SJSA1 (cell line): Measurements from ENCODE around the gene SYNGR2. TPM values are rescaled to one million over a fixed set of nuclear protein-coding genes. Genes with fewer than 3 reads are reported as not detected.

Experiments used
- DNase-seq, 2 experiments: peaks; one replicate each; pipeline ENCODE4 v3.0.0-alpha.2; 2015 to 2020; ENCODE audit warnings: low spot score in 2 of 2, low read depth in 1 of 2
- H3K27ac ChIP-seq: fragments of 250-450 bp; sonication (Bioruptor Pico); 2 replicates; pipeline ENCODE4 v1.5.1; 2020; ENCODE audit warnings: mild to moderate bottlenecking, moderate library complexity
- H3K27me3 ChIP-seq: fragments of 250-450 bp; sonication (Bioruptor Pico); replicated peaks from 2 replicates; pipeline ENCODE4 v1.5.1; 2020; ENCODE audit warnings: mild to moderate bottlenecking, moderate library complexity
- H3K36me3 ChIP-seq: fragments of 250-450 bp; sonication (Bioruptor Pico); 2 replicates; pipeline ENCODE4 v1.5.1; 2020; ENCODE audit warnings: mild to moderate bottlenecking
- H3K4me1 ChIP-seq: fragments of 250-450 bp; sonication (Bioruptor Pico); replicated peaks from 2 replicates; pipeline ENCODE4 v1.6.1; 2021; ENCODE audit warnings: mild to moderate bottlenecking
- H3K4me3 ChIP-seq: fragments of 250-450 bp; sonication (Bioruptor Pico); 2 replicates; pipeline ENCODE4 v1.5.1; 2020; ENCODE audit warnings: mild to moderate bottlenecking
- H3K9me3 ChIP-seq: fragments of 250-450 bp; sonication (Bioruptor Pico); replicated peaks from 2 replicates; pipeline ENCODE4 v1.5.1; 2020; ENCODE audit warnings: mild to moderate bottlenecking
- total RNA-seq: library from RNA; depleted of rRNA; stranded (reverse); fragments of >200 nt; shearing (Covaris generic); gene quantifications from 2 replicates; pipeline ENCODE4 v1.2.3, GENCODE V29; 2014; rRNA removed

The SYNGR2 gene, protein sequence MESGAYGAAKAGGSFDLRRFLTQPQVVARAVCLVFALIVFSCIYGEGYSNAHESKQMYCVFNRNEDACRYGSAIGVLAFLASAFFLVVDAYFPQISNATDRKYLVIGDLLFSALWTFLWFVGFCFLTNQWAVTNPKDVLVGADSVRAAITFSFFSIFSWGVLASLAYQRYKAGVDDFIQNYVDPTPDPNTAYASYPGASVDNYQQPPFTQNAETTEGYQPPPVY
- total RNA-seq = 23.7 and 25.3 TPM in 2 replicates

DNA sequence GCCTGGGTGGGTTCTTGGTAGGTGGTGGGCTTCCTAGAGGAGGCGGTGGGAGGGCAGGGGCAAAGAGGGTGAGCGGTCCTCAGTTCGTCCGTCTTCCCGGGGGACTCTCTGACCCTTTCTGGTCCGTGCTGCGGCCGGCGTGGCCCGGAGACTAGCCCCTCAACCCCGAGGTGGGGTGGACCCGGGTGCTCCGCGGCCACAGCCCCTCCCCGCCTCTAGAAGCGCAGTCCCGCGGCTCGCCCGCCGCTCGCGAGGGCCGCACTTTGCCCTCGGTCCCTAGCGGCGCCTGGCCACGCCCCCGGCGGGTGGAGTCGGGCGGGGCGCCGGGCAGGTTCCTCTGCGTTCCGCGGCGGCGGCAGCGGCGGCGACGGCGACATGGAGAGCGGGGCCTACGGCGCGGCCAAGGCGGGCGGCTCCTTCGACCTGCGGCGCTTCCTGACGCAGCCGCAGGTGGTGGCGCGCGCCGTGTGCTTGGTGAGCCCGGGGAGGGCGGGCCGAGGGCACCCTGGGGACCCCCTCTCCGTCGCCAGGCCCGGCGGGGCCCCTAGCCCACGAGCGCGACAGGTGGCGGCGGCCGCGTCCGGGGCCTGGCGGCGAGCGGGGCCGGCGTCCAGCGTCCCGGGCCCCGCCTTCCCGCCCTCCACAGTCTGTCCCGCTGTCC lies at the start of gene SYNGR2:
Gene SYNGR2, plus strand, starts transcription at position 340 of the 661 bp plus-strand sequence. Its CDS starts 36 bp downstream, at position 376.
- Histone ChIP-seq H3K9me3 (no peaks in the 10 kb centered on the region), H3K27me3 (no peaks in the 10 kb centered on the region), H3K36me3 (peaks cover 25% of the 10 kb centered on the region), H3K4me1 (peaks cover 34% of the 10 kb centered on the region), H3K4me3 (peak within 1 kb of the TSS; percentile 80), H3K27ac (no peak within 1 kb of the TSS)
- peak; percentile 64 to 81 for DNase-seq

DNA sequence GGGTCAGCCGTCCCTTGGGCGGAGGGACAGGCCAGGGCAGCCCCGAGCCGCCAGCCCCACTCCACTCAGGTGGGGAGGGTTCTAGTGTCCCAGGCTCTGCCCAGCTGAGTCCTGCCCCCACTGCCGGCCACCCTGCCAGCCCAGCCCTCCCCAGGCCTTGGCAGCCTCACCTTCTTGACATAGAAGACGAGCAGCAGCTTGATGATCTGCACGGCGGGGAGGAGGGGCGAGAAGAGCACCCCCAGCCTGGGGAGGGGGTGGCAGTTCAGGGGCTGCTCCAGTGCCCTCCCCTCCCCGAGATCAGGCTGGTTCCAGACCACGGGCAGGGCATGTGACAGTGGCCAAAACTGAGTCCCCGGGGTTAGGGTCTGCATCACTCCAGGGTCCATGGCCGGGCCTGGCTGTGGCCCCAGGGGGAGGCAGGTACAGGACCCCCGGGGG lies 49.6 kb upstream of the SYNGR2 start:
- Histone ChIP-seq H3K9me3 (no peaks in the 10 kb centered on the region; the same call in 1 of the 2 replicates), H3K4me1 (peaks cover 9% of the 10 kb centered on the region), H3K4me3 (no peak overlapping the region), H3K36me3 (no peaks in the 10 kb centered on the region; the same call in 1 of the 2 replicates), H3K27me3 (no peaks in the 10 kb centered on the region), H3K27ac (no peak overlapping the region)
- no peak for DNase-seq

DNA sequence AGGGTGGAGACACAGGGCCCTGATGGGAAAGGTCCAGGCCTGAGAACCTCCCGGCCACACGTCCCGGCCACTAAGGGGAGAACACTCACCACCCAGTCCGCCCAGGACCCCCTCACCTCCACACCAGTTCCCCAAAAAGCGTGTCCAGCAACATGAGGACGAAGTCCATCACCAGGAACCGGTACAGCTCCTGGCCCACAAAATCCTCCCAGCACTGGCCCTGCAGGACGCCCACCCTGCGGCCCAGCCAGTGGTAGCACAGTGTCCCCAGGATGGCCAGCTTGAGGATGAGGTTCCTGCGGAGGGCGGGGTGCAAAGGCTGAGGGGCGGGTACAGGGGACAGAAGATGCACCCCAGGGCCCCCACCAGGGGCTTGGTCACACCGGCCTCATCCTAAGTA lies 47.8 kb upstream of the SYNGR2 start:
- no peaks in the 10 kb centered on the region for H3K27me3 ChIP-seq
- H3K36me3 ChIP-seq = no peaks in the 10 kb centered on the region; the same call in 1 of the 2 replicates
- peaks cover 9% of the 10 kb centered on the region for H3K4me1 ChIP-seq
- H3K9me3 ChIP-seq = no peaks in the 10 kb centered on the region
- no peak overlapping the region for H3K27ac ChIP-seq
- DNase-seq = no peak
- no peak overlapping the region for H3K4me3 ChIP-seq

DNA sequence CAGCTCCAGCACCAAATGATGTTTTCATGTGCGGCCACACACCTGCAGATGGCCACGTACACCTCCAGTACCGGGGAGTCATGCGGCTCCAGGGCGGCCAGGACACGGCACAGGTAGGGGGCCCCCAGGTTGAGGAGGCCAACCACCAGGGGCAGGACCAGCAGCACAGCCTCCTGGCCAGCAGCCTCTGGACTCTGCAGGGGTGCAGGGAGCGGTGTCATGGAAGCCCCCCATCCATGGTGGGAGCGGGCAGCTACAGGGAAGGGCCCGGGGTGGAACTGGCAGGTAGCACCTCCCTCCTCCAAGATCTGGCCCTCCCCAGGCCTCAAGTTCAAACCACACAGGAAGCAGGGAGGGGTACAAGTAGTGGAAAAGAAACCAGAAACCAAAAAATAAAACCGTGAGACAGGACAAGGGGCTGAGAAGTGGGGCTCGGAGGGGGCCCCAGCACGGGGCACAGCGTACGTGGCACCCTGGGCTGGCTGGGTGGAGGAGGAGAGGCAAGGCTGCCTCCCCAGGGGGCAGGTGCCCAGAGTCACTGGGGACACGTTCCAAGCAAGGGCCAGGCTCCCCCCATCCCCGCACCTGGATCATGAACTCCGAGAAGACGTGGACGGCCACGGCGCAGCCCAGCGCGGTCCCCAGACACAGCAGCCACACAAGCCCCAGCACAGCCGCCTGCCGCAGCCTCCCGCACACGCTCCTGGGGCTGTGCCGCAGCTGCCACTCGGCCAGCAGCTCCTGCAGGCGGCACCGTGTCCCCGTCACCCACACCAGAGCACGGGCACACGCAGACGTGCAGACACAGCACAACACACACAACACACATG lies 47.2 kb upstream of the SYNGR2 start:
- Histone ChIP-seq H3K36me3 (no peaks in the 10 kb centered on the region; the same call in 1 of the 2 replicates), H3K4me3 (no peak overlapping the region), H3K27me3 (no peaks in the 10 kb centered on the region), H3K27ac (no peak overlapping the region), H3K9me3 (no peaks in the 10 kb centered on the region), H3K4me1 (peaks cover 9% of the 10 kb centered on the region)
- DNase-seq = no peak

DNA sequence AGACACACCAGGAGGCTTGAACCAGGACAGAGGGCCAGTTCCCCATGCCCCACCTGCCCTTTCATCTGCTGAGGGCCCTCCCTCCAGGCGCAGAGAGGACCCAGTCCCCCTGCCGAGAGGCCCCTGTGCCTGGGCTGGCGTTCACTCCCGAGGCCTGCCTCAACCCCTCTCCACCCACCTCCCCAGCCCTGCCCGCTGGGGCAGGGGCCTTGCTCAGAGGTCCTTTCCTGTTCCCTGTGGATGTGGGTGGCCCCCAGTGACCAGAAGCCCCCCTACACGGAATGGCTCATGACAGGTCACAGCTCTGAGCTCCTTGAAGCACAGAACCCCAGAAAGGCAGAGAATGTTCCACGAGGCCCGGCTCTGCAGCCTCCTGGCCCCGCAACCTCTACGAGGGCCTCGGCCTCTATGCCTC lies 46.6 kb upstream of the SYNGR2 start:
- H3K4me1 ChIP-seq = peaks cover 9% of the 10 kb centered on the region
- no peaks in the 10 kb centered on the region; the same call in 1 of the 2 replicates for H3K36me3 ChIP-seq
- no peaks in the 10 kb centered on the region for H3K27me3 ChIP-seq
- no peak overlapping the region for H3K4me3 ChIP-seq
- H3K27ac ChIP-seq = no peak overlapping the region
- H3K9me3 ChIP-seq = no peaks in the 10 kb centered on the region
- DNase-seq = no peak

DNA sequence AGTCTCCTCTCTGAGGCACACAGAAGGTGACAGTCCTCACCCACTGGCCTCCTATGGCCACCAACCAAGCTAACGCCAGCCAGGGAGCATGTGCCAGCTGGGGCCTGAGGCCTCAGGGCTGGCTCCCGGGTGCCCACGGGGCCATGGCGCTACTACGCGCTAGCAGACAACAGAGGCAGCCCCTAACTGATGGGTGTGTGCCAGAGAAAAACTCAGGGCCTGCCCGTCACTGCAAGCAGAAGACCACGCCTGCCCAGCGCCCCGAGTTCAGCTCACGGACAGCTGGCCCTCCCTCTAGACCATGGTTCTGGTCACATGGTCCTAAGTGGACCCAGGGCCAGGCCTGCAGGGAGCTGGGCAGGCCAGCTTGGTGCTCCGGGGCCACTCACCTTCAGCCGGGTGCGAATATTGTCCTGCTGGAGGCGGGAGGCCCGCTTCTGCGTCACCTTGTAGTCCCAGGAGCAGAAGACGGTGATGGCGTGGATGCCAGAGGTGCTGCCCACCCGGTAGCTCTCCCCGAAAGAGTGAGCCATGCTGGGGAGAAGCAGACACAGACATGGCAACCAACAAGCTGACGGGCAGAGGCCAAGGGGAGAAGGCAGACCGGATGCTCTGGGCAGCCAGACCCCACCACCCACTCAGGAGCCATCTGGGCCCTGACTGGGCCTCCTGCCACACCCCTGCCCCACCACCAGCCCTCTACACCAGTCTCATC lies 46.0 kb upstream of the SYNGR2 start:
- H3K9me3 ChIP-seq = no peaks in the 10 kb centered on the region
- H3K4me3 ChIP-seq = no peak overlapping the region
- no peaks in the 10 kb centered on the region for H3K27me3 ChIP-seq
- H3K27ac ChIP-seq = no peak overlapping the region
- DNase-seq = no peak
- H3K36me3 ChIP-seq = no peaks in the 10 kb centered on the region; the same call in 1 of the 2 replicates
- H3K4me1 ChIP-seq = peaks cover 7% of the 10 kb centered on the region

DNA sequence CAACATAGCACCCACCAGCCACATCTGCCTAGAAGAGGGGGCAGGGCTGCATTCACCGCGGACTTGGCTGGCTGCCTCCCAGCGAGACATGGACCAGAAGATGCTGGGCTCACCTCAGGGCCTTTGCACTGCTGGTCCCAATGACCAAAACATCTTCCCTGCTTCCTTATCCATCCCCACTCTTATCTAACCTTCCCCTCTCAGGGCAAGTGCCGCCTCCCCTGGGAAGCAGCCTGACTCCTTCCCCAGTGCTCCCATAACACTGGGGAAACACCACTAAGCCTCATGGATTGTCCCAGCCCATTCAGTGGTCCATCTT lies 45.5 kb upstream of the SYNGR2 start:
- no peaks in the 10 kb centered on the region; the same call in 1 of the 2 replicates for H3K36me3 ChIP-seq
- no peak overlapping the region for H3K27ac ChIP-seq
- H3K9me3 ChIP-seq = no peaks in the 10 kb centered on the region
- H3K4me3 ChIP-seq = no peak overlapping the region
- H3K4me1 ChIP-seq = peaks cover 2% of the 10 kb centered on the region
- DNase-seq = no peak
- peaks cover 4% of the 10 kb centered on the region for H3K27me3 ChIP-seq

DNA sequence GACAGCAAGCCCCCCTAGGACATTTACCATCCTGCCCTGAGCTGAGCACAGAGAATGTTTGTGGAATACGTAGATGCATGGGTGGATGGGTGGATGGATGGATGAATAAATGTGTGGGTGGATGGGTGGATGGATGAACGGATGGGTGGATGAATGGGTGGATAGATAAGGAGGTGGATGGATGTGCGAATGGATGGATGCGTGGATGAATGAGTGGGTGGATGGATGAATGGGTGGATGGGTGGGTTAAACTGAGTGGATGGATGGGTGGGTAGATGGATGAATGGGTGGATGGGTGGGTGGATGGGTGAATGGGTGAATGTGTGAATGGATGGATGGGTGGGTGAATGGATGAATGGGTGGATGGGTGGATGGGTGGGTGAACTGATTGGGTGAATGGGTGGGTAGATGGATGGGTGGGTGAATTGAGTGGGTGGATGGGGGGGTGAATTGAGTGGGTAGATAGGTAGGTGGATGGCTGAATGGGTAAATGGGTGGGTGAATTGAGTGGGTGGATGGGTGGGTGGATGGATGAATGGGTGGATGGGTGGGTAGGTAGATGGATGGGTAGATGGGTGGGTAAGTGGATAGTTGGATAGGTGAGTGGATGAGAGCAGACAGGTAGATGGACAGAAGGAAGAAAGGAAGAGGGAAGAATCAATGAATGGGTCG lies 45.0 kb upstream of the SYNGR2 start:
- Histone ChIP-seq H3K36me3 (no peaks in the 10 kb centered on the region), H3K27me3 (peaks cover 7% of the 10 kb centered on the region), H3K4me3 (no peak overlapping the region), H3K9me3 (no peaks in the 10 kb centered on the region), H3K27ac (no peak overlapping the region), H3K4me1 (peaks cover 2% of the 10 kb centered on the region)
- no peak for DNase-seq

DNA sequence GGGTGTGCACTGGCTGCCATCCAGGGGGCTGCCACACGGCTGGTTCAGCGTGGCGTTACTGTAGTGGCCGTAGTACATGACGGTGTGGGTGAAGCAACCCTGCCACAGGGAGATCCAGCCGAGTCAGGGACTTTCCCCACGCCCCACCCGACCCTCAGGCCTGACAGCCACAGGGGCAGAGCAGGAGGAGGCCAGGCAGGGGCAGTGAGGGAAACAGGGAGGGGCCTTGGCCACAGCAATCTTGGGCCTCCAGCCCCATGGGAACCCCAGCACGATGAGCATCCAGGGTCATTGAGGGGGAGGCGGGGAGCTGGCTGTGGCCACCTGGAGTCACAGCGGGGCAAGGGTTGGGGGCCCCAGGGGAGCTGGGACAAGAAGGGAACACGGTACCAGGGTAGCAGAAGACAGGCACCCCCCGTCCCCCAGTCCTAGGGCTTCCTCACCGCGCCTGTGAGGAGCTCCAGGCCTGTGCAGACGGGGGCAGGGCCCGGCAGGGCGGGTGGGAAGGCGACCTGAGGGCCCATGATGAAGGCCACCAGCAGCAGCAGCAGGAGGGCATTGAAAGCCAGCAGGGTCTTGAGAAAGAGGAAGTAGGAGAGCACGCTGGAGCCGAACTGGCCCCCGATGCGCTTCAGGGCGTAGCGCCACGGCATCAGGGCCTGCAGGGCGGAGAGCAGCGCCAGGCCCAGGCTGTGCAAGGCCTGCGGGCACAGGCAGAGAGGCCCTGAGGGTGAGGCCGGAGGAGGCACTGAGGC lies 44.1 kb upstream of the SYNGR2 start:
- H3K27ac ChIP-seq = no peak overlapping the region
- H3K4me3 ChIP-seq = no peak overlapping the region
- no peaks in the 10 kb centered on the region for H3K9me3 ChIP-seq
- peaks cover 10% of the 10 kb centered on the region for H3K4me1 ChIP-seq
- no peak for DNase-seq
- H3K27me3 ChIP-seq = peaks cover 15% of the 10 kb centered on the region
- H3K36me3 ChIP-seq = no peaks in the 10 kb centered on the region

DNA sequence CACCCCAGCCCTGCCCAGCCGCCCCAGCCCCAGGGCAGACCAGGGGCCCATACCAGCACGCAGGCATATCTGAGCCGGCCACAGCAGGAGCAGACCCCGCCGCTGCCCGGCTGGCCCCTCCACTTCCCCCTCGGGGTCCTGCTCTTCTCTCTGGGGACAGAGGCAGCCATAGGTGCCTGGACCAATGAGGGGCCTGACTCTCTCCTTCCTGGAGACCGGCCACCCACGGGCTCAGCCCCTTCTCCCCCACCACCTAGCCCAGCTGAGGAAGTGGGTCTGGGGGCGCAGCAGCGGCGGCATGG lies 43.6 kb upstream of the SYNGR2 start:
- no peaks in the 10 kb centered on the region for H3K36me3 ChIP-seq
- no peaks in the 10 kb centered on the region for H3K9me3 ChIP-seq
- no peak for DNase-seq
- no peak overlapping the region for H3K27ac ChIP-seq
- peaks cover 20% of the 10 kb centered on the region for H3K27me3 ChIP-seq
- no peak overlapping the region for H3K4me3 ChIP-seq
- peaks cover 11% of the 10 kb centered on the region for H3K4me1 ChIP-seq

DNA sequence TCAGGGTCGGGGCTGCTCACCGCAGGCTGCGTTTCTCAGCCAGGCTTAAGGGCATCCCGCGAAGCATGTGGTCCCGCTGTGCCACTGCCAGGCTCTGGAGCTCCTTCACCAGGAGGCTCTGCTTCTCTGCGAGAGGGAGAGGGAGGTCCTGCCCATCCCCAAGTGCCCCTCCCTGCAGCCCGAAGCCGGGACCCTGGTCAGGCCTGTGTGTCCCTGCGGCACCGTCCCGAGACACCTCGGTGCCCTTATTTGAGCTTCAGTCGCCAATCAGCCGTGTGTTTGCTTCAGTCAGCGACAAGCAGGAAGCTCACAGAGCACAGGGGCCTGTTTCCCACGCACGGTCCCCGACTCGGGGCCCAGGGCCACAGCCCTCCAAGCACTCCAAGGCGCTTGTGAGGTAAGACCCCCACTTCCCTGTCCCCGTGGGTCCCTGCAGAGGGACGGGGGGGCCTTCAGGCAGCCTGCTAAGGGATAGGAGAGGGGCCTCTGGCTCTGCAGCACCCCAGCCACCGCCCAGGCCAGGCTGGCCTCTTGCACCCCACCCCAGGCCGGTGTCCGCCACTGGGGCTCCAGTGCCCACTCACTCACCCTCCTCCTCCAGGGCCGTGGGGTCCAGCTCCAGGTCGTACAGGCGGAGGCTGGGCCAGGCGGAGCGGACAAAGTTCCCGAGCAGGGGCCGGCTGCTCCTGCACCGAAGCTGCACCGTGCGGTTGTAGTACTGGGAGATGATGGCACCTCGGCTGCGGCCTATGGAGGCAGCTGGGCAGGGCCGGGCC lies 43.1 kb upstream of the SYNGR2 start:
- H3K36me3 ChIP-seq = no peaks in the 10 kb centered on the region
- H3K4me3 ChIP-seq = no peak overlapping the region
- H3K27me3 ChIP-seq = peaks cover 23% of the 10 kb centered on the region
- H3K27ac ChIP-seq = no peak overlapping the region
- DNase-seq = no peak
- no peaks in the 10 kb centered on the region for H3K9me3 ChIP-seq
- peaks cover 11% of the 10 kb centered on the region for H3K4me1 ChIP-seq
